NOMO-1 treated with dmso at 0.1 percent for 144 hours (cell line): ENCODE results near the gene ASIC3.

Source experiments
- DNase-seq: peaks from one replicate; lab custom pipeline; 2025; ENCODE audit not compliant: unreplicated experiment; lab: John Stamatoyannopoulos, UW

The ASIC3 gene

GRCh38 chr7:151085329-151085690 lies 37.0 kb downstream of the ASIC3 start:
- no peak for DNase-seq

- no peak for DNase-seq
Measured at GRCh38 chr7:151085691-151086620, 37.6 kb downstream of the ASIC3 start, which contains the start of gene AGAP3. Gene AGAP3, plus strand, starts transcription at chr7:151086475. Its CDS starts 267 bp downstream, at chr7:151086742.

GRCh38 chr7:151086802-151087244 lies 38.5 kb downstream of the ASIC3 start:
- no peak for DNase-seq

- DNase-seq: no peak
Measured at GRCh38 chr7:151087245-151088018, 39.1 kb downstream of the ASIC3 start.

GRCh38 chr7:151088019-151088855 lies 39.9 kb downstream of the ASIC3 start:
- DNase-seq: no peak

- DNase-seq: no peak
Measured at GRCh38 chr7:151088856-151089699, 40.7 kb downstream of the ASIC3 start.

- no peak for DNase-seq
Measured at GRCh38 chr7:151089893-151090730, 41.8 kb downstream of the ASIC3 start.

GRCh38 chr7:151091003-151091402 lies 42.7 kb downstream of the ASIC3 start:
- no peak for DNase-seq

- DNase-seq: no peak
Measured at GRCh38 chr7:151091431-151091830, 43.1 kb downstream of the ASIC3 start.

GRCh38 chr7:151091988-151092387 lies 43.7 kb downstream of the ASIC3 start:
- no peak for DNase-seq

GRCh38 chr7:151093748-151094147 lies 45.4 kb downstream of the ASIC3 start:
- DNase-seq: no peak

- no peak for DNase-seq
Measured at GRCh38 chr7:151094675-151095074, 46.3 kb downstream of the ASIC3 start.

- no peak for DNase-seq
Measured at GRCh38 chr7:151095123-151095797, 46.9 kb downstream of the ASIC3 start.

- no peak for DNase-seq
Measured at GRCh38 chr7:151095828-151096475, 47.6 kb downstream of the ASIC3 start.

- DNase-seq: no peak
Measured at GRCh38 chr7:151099486-151100211, 51.3 kb downstream of the ASIC3 start.

GRCh38 chr7:151100921-151101320 lies 52.6 kb downstream of the ASIC3 start:
- no peak for DNase-seq

- DNase-seq: no peak
Measured at GRCh38 chr7:151101621-151102396, 53.5 kb downstream of the ASIC3 start.
